ENCODE data around the gene TXNRD1. TPM values are rescaled to one million over a fixed set of nuclear protein-coding genes. Genes with fewer than 3 reads are reported as not detected.

The TXNRD1 gene
- total RNA-seq, 2 donors from 2014 or later: 83.4 to 144 TPM

DNA sequence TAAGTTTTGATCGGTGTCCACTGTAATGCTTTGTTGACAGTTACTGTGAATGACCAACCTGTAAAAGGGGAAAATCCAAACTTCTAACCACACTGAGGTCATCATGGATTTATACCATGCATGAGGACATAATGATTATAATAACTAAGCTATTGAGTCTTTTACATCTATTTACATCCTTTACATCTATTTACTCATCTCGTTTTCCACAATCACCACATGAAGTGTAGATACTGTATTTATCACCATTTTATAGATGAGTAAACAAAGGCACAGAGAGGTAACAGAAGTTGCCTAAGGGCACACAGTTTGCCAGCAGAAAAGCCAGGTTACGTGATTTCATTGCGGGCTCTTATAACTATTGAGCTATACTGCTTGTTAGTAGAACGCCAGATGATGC lies 60.1 kb downstream of the TXNRD1 start:
- WGBS, 2 experiments (ENCODE audit: insufficient coverage in 1 of 2, insufficient read length in 1 of 2): 65 to 76% methylated on average over 4 to 5 of the region's 5 CpGs
- no peak overlapping the region for H3K27ac Mint-ChIP-seq
- no peaks in the 10 kb centered on the region for H3K27me3 Mint-ChIP-seq (ENCODE audit: insufficient read depth)
- Histone ChIP-seq H3K4me1 (ENCODE audit: control insufficient read depth, insufficient read depth, low read length) (no peaks in the 10 kb centered on the region), H3K27ac (ENCODE audit: low read depth, low read length) (no peak overlapping the region), H3K9me3 (ENCODE audit: control insufficient read depth, low read length) (no peaks in the 10 kb centered on the region), H3K27me3 (ENCODE audit: control insufficient read depth, insufficient read depth, low read length, poor library complexity, severe bottlenecking) (no peaks in the 10 kb centered on the region), H3K4me3 (ENCODE audit: low read length) (no peak overlapping the region), H3K9ac (ENCODE audit: extremely low read depth, low read length, poor library complexity, severe bottlenecking) (no peak overlapping the region), H3K36me3 (ENCODE audit: control insufficient read depth, insufficient read depth, low read length) (no peaks in the 10 kb centered on the region)
- TF ChIP-seq, protein P1, sequence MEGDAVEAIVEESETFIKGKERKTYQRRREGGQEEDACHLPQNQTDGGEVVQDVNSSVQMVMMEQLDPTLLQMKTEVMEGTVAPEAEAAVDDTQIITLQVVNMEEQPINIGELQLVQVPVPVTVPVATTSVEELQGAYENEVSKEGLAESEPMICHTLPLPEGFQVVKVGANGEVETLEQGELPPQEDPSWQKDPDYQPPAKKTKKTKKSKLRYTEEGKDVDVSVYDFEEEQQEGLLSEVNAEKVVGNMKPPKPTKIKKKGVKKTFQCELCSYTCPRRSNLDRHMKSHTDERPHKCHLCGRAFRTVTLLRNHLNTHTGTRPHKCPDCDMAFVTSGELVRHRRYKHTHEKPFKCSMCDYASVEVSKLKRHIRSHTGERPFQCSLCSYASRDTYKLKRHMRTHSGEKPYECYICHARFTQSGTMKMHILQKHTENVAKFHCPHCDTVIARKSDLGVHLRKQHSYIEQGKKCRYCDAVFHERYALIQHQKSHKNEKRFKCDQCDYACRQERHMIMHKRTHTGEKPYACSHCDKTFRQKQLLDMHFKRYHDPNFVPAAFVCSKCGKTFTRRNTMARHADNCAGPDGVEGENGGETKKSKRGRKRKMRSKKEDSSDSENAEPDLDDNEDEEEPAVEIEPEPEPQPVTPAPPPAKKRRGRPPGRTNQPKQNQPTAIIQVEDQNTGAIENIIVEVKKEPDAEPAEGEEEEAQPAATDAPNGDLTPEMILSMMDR (conservative IDR thresholded peaks at IDR 0.05): no peak
- H3K9me3 Mint-ChIP-seq: no peaks in the 10 kb centered on the region
- H3K4me1 Mint-ChIP-seq: no peaks in the 10 kb centered on the region
- H3K36me3 Mint-ChIP-seq (ENCODE audit: low read depth): no peaks in the 10 kb centered on the region
- no peak overlapping the region for H3K4me3 Mint-ChIP-seq
- DNase-seq: no peak

DNA sequence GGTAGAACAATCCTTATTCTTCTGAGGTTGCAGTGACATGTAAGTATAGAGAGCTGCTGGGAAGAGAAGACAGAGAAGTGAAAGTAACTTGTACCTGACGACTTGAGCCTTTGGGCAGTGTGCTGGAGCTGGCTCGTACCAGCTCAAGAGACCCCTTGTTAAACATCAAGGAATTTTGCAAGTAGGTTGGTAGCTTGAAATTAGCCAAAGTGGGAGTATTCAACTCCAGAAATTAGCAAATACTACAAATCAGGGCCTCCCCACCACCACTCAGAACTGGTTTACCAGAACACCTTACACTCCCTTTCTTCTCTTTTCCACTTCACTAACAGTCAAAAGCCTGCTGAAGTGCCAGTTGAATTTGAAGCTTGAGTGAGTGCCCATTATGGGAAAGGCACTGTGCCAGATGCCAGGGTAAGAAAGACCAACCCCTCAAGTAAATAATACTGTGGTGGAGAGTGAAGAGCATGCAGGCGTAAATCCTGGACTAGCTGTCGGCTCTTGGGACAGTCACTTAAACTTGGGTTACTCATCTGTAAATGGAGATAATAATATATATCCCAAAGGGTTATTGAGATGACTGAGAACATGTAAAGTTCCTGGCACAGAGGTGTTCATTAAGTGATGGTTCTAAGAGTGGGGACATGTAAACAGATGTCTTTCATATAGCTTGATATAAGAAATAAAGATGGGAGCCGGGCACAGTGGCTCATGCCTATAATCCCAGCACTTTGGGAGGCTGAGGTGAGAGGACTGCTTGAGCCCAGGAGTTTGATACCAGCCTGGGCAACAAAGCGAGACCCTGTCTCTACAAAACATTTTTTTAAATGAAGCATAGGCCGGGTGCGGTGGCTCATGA lies 60.9 kb downstream of the TXNRD1 start:
- Histone ChIP-seq H3K9ac (ENCODE audit: extremely low read depth, low read length, poor library complexity, severe bottlenecking) (no peak overlapping the region), H3K4me3 (ENCODE audit: low read length) (no peak overlapping the region), H3K27ac (ENCODE audit: low read depth, low read length) (no peak overlapping the region), H3K9me3 (ENCODE audit: control insufficient read depth, low read length) (no peaks in the 10 kb centered on the region), H3K27me3 (ENCODE audit: control insufficient read depth, insufficient read depth, low read length, poor library complexity, severe bottlenecking) (no peaks in the 10 kb centered on the region), H3K36me3 (ENCODE audit: control insufficient read depth, insufficient read depth, low read length) (no peaks in the 10 kb centered on the region), H3K4me1 (ENCODE audit: control insufficient read depth, insufficient read depth, low read length) (no peaks in the 10 kb centered on the region)
- Mint-ChIP-seq H3K9me3 (no peaks in the 10 kb centered on the region), H3K4me3 (no peak overlapping the region), H3K36me3 (ENCODE audit: low read depth) (no peaks in the 10 kb centered on the region), H3K27me3 (ENCODE audit: insufficient read depth) (no peaks in the 10 kb centered on the region), H3K4me1 (no peaks in the 10 kb centered on the region), H3K27ac (no peak overlapping the region)
- WGBS, 2 experiments (ENCODE audit: insufficient coverage in 1 of 2, insufficient read length in 1 of 2): 83 to 84% methylated on average over 7 to 8 of the region's 8 CpGs
- no peak for DNase-seq
- TF ChIP-seq, protein P1 (conservative IDR thresholded peaks at IDR 0.05): no peak

DNA sequence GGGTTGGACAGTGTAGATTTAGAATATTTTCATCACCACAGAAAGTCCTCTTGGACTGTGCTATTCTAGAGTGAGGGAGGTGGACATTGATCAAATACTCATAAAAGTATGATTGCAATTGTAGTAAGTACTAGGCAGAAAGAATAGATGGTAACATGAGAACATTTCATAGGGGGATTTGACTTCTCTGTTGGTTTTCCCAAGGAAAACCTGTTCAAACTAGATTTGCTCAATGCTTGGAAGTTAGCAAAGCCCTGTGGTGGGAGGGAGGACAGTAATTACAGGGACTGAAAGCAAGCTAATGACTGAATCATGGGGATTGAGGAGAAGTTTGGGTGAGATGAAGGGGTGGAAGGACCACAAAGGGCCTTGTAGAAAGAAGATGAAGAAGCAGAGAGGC lies 63.6 kb downstream of the TXNRD1 start:
- TF ChIP-seq, protein P1 (conservative IDR thresholded peaks at IDR 0.05): no peak
- Mint-ChIP-seq H3K27me3 (ENCODE audit: insufficient read depth) (no peaks in the 10 kb centered on the region), H3K27ac (no peak overlapping the region), H3K9me3 (no peaks in the 10 kb centered on the region), H3K4me3 (no peak overlapping the region), H3K36me3 (ENCODE audit: low read depth) (no peaks in the 10 kb centered on the region), H3K4me1 (no peaks in the 10 kb centered on the region)
- Histone ChIP-seq H3K4me1 (ENCODE audit: control insufficient read depth, insufficient read depth, low read length) (no peaks in the 10 kb centered on the region), H3K4me3 (ENCODE audit: low read length) (no peak overlapping the region), H3K27ac (ENCODE audit: low read depth, low read length) (no peak overlapping the region), H3K27me3 (ENCODE audit: control insufficient read depth, insufficient read depth, low read length, poor library complexity, severe bottlenecking) (no peaks in the 10 kb centered on the region), H3K36me3 (ENCODE audit: control insufficient read depth, insufficient read depth, low read length) (no peaks in the 10 kb centered on the region), H3K9ac (ENCODE audit: extremely low read depth, low read length, poor library complexity, severe bottlenecking) (no peak overlapping the region), H3K9me3 (ENCODE audit: control insufficient read depth, low read length) (no peaks in the 10 kb centered on the region)
- DNase-seq: no peak
